Thoracic aorta (tissue), 2 donors: ENCODE data around the gene HEPACAM. TPM values are rescaled to one million over a fixed set of nuclear protein-coding genes. Genes with fewer than 3 reads are reported as not detected.

ENCODE experiments used
- ATAC-seq: fragments of 150-250 bp; one replicate; pipeline ENCODE4 v1.8.0; 2017; ENCODE audit warnings: low read depth; ENCODE audit not compliant: insufficient number of reproducible peaks, low FRiP score
- DNase-seq: peaks from one replicate; pipeline ENCODE4 v3.0.0-alpha.2; 2020; ENCODE audit warnings: low spot score
- H3K27ac ChIP-seq, 2 donors: fragments of 200-600 bp; sonication (generic); 1 replicate in 1 of 2; 2 replicates in 1 of 2; pipeline ENCODE4 v1.5.1; 2016; ENCODE audit warnings: mild to moderate bottlenecking in 2 of 2, moderate library complexity in 2 of 2
- H3K27me3 ChIP-seq: fragments of 200-600 bp; sonication (generic); replicated peaks from 2 replicates; pipeline ENCODE4 v1.6.0; 2016; ENCODE audit warnings: mild to moderate bottlenecking; ENCODE audit not compliant: insufficient read depth
- H3K36me3 ChIP-seq: fragments of 200-600 bp; sonication (generic); one replicate; pipeline ENCODE4 v1.5.1; 2016
- H3K4me1 ChIP-seq, 2 donors: fragments of 200-600 bp; sonication (generic); 1 replicate in 1 of 2; 2 replicates in 1 of 2; pipeline versions ENCODE4 v1.5.1 to v1.6.0; 2016; ENCODE audit warnings: low read depth in 2 of 2, mild to moderate bottlenecking in 1 of 2; ENCODE audit not compliant: control insufficient read depth in 1 of 2
- H3K4me3 ChIP-seq: fragments of 200-600 bp; sonication (generic); 2 replicates; pipeline ENCODE4 v1.5.1; 2016; ENCODE audit warnings: mild to moderate bottlenecking
- H3K9me3 ChIP-seq: fragments of 200-600 bp; sonication (generic); 2 replicates; pipeline ENCODE4 v1.5.1; 2016
- total RNA-seq, 2 donors: library from RNA; depleted of rRNA; stranded (reverse); fragments of >200 nt; gene quantifications; one replicate each; pipeline versions ENCODE4 v1.1.0 to v1.2.3, GENCODE V29; 2016
- TF ChIP-seq, protein P1 (sequence below): fragments of 200-600 bp; sonication (generic); IDR thresholded peaks from one replicate; pipeline ENCODE4 v1.5.1; 2019; ENCODE audit warnings: antibody characterized with exemption

The HEPACAM gene
- total RNA-seq, 2 donors from 2014 or later: 0.49 to 1.2 TPM

- Histone ChIP-seq H3K9me3 (no peaks in the 10 kb centered on the region), H3K4me1 (no peaks in the 10 kb centered on the region), H3K27me3 (no peaks in the 10 kb centered on the region), H3K27ac (no peak overlapping the region), H3K4me3 (no peak overlapping the region), H3K36me3 (no peaks in the 10 kb centered on the region)
- DNase-seq (no peak), ATAC-seq (no peak)
- TF ChIP-seq, protein P1, sequence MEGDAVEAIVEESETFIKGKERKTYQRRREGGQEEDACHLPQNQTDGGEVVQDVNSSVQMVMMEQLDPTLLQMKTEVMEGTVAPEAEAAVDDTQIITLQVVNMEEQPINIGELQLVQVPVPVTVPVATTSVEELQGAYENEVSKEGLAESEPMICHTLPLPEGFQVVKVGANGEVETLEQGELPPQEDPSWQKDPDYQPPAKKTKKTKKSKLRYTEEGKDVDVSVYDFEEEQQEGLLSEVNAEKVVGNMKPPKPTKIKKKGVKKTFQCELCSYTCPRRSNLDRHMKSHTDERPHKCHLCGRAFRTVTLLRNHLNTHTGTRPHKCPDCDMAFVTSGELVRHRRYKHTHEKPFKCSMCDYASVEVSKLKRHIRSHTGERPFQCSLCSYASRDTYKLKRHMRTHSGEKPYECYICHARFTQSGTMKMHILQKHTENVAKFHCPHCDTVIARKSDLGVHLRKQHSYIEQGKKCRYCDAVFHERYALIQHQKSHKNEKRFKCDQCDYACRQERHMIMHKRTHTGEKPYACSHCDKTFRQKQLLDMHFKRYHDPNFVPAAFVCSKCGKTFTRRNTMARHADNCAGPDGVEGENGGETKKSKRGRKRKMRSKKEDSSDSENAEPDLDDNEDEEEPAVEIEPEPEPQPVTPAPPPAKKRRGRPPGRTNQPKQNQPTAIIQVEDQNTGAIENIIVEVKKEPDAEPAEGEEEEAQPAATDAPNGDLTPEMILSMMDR: no peak
Measured at GRCh38 chr11:124934862-124935547, 842 bp downstream of the HEPACAM start.

- Histone ChIP-seq H3K9me3 (no peaks in the 10 kb centered on the region), H3K27me3 (no peaks in the 10 kb centered on the region), H3K36me3 (no peaks in the 10 kb centered on the region), H3K27ac (no peak overlapping the region), H3K4me1 (no peaks in the 10 kb centered on the region), H3K4me3 (no peak overlapping the region)
- TF ChIP-seq, protein P1: no peak
- ATAC-seq (no peak), DNase-seq (no peak)
Measured at GRCh38 chr11:124930799-124931198, 5.0 kb downstream of the HEPACAM start.

DNA sequence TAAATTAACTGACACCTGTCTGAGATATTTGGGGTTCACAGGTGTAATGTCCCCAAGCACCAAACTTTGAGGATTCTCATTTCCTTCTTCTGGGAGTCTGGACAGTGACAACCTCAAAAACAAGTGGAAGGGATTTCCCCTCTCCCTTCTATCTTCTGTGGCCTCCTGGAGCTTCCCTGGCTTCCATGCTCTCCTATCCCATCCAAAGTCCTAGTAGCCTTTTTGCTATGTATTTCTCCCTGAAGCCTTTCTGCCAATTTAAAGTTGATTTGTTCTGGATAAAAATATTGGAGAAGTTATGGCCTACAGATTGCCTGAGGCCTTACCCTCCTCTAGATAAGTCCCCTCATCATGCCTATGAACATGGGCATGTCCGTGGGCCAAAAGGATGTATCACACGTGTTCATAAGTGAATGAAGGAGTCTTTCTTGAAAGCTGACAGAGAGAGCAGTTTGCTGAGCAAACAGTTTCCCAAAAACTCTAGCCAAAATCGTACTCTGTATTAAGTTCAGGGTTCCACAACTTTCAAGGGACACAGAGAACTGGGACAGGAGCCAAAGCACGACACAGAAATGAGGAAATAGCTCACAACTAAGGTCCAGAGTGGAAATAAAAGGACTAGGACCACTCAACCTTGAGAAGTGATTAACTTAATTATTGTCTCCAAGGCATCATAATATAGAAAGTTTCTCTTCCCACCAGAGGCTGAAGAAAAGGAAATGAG, 6.7 kb downstream of the HEPACAM start:
- Histone ChIP-seq H3K36me3 (no peaks in the 10 kb centered on the region), H3K9me3 (no peaks in the 10 kb centered on the region), H3K4me3 (no peak overlapping the region), H3K27me3 (no peaks in the 10 kb centered on the region), H3K4me1 (no peaks in the 10 kb centered on the region), H3K27ac (no peak overlapping the region)
- DNase-seq: no peak
- no peak for ATAC-seq
- TF ChIP-seq, protein P1: no peak

- no peaks in the 10 kb centered on the region for H3K9me3 ChIP-seq
Measured at GRCh38 chr11:124923296-124923695, 12.6 kb downstream of the HEPACAM start.

GRCh38 chr11:124922831-124923230, 13.0 kb downstream of the HEPACAM start:
- ATAC-seq (no peak), DNase-seq (no peak)
- H3K27ac ChIP-seq: no peak overlapping the region
- H3K36me3 ChIP-seq: no peaks in the 10 kb centered on the region
- H3K27me3 ChIP-seq: no peaks in the 10 kb centered on the region
- no peak overlapping the region for H3K4me3 ChIP-seq
- no peaks in the 10 kb centered on the region for H3K4me1 ChIP-seq
- no peaks in the 10 kb centered on the region for H3K9me3 ChIP-seq
- TF ChIP-seq, protein P1: no peak

More at GRCh38 chr11:124923296-124923695, 12.6 kb downstream of the HEPACAM start:
- H3K27ac ChIP-seq: no peak overlapping the region
- ATAC-seq: no peak
- no peaks in the 10 kb centered on the region for H3K4me1 ChIP-seq
- H3K4me3 ChIP-seq: no peak overlapping the region
- DNase-seq: no peak
- TF ChIP-seq, protein P1: no peak
- H3K27me3 ChIP-seq: no peaks in the 10 kb centered on the region
- H3K36me3 ChIP-seq: no peaks in the 10 kb centered on the region
